ENCODE data around the gene NHEJ1.

DNA sequence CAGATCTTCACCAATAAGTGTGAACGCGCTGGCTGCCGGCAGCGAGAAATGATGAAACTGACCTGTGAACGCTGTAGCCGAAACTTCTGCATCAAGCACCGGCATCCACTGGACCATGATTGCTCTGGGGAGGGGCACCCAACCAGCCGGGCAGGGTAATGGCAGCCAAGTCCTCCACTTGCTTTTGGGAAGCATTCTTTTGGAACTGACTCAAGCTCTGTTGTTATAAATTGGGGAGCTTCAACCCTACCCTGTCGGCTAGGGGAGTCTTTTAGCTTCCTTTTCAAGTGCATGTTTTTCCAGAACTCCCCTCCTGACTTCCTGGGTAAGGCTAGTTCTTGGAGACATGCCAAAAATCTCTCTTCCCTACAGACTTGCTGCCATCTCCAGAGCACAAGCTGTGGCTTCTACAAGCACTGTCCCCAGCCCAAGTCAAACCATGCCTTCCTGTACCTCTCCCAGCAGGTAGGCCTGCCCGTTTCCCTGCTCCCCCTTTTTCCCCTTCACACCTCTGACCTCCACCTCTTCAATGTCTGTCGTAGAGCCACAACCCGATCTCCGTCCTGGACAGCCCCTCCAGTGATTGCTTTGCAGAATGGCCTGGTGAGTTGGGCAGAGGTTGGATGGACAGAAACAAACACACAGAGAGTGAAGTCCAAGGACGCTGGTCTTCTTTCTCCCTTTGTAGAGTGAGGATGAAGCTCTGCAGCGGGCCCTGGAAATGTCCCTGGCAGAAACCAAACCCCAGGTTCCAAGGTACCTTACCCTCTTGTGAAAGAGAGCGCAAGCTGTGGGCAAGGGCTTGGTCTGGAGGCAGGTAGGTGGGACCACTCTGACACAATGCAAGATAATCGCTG lies 47.5 kb upstream of the NHEJ1 start:
- TF ChIP-seq, protein P1, sequence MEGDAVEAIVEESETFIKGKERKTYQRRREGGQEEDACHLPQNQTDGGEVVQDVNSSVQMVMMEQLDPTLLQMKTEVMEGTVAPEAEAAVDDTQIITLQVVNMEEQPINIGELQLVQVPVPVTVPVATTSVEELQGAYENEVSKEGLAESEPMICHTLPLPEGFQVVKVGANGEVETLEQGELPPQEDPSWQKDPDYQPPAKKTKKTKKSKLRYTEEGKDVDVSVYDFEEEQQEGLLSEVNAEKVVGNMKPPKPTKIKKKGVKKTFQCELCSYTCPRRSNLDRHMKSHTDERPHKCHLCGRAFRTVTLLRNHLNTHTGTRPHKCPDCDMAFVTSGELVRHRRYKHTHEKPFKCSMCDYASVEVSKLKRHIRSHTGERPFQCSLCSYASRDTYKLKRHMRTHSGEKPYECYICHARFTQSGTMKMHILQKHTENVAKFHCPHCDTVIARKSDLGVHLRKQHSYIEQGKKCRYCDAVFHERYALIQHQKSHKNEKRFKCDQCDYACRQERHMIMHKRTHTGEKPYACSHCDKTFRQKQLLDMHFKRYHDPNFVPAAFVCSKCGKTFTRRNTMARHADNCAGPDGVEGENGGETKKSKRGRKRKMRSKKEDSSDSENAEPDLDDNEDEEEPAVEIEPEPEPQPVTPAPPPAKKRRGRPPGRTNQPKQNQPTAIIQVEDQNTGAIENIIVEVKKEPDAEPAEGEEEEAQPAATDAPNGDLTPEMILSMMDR (IDR thresholded peaks at IDR 0.05), result no peak
- TF ChIP-seq POLR2A (IDR thresholded peaks at IDR 0.05), result no peak
- no peak for TF ChIP-seq EP300 (IDR thresholded peaks at IDR 0.05)

Data from ovary (tissue), 3 donors.